Measurements from ENCODE around the gene SCYL1. TPM values are rescaled to one million over a fixed set of nuclear protein-coding genes. Genes with fewer than 3 reads are reported as not detected.

SCYL1 gene
- total RNA-seq, 1 experiment from 2014 or later: 54.7 TPM

GRCh38 chr11:65556470-65557279 lies 31.8 kb downstream of the SCYL1 start:
- H3K79me2 ChIP-seq (ENCODE audit: insufficient read depth, low read length): no peaks in the 10 kb centered on the region
- peaks cover 11% of the 10 kb centered on the region; the same call in 1 of the 2 replicates for H3K4me1 ChIP-seq (ENCODE audit: insufficient read depth, low read length)
- no peak overlapping the region for H3K9ac ChIP-seq (ENCODE audit: extremely low read depth, insufficient read length, low read length)

More at GRCh38 chr11:65556470-65557279, 31.8 kb downstream of the SCYL1 start:
- Histone ChIP-seq H2BK15ac (ENCODE audit: low read depth, low read length) (no peak overlapping the region), H3K79me1 (ENCODE audit: insufficient read depth, low read depth, low read length, poor library complexity, severe bottlenecking) (no peaks in the 10 kb centered on the region), H4K91ac (ENCODE audit: insufficient read length, low read depth, low read length) (no peak overlapping the region), H3K14ac (ENCODE audit: insufficient read depth, low read length) (no peak overlapping the region), H3K9me3 (ENCODE audit: control insufficient read depth, low read depth, low read length) (no peaks in the 10 kb centered on the region), H3K23ac (ENCODE audit: insufficient read length, low read depth, low read length) (no peak overlapping the region), H4K5ac (ENCODE audit: insufficient read length, low read depth, low read length) (no peak overlapping the region), H2AK5ac (ENCODE audit: insufficient read length, low read length) (no peak overlapping the region), H3K23me2 (ENCODE audit: insufficient read length, low read depth, low read length, poor library complexity, severe bottlenecking) (no peaks in the 10 kb centered on the region), H2BK5ac (ENCODE audit: insufficient read length, low read length) (no peak overlapping the region), H3K4me2 (ENCODE audit: insufficient read depth, insufficient read length, low read length) (peak overlapping the region; percentile 28), H2BK120ac (ENCODE audit: low read depth, low read length, poor library complexity, severe bottlenecking) (no peak overlapping the region), H3K18ac (ENCODE audit: insufficient read length, low read depth, low read length) (no peak overlapping the region), H2AFZ (ENCODE audit: low read length) (no peak overlapping the region), H2BK20ac (ENCODE audit: low read depth, low read length, poor library complexity, severe bottlenecking) (no peak overlapping the region), H3T11ph (ENCODE audit: low read length) (no peak overlapping the region), H3K27ac (ENCODE audit: insufficient read length, low read depth, low read length) (no peak overlapping the region), H4K8ac (replicated peaks; ENCODE audit: insufficient read length, low read depth, low read length) (no peak overlapping the region), H3K56ac (ENCODE audit: insufficient read length, low read depth, low read length) (no peak overlapping the region), H3K27me3 (ENCODE audit: insufficient read depth, low read length) (no peaks in the 10 kb centered on the region; the same call in 1 of the 2 replicates), H2BK12ac (ENCODE audit: insufficient read length, low read depth, low read length) (no peak overlapping the region), H4K20me1 (ENCODE audit: control insufficient read depth, insufficient read depth, insufficient read length) (no peaks in the 10 kb centered on the region), H3K4ac (ENCODE audit: low read depth, low read length) (no peak overlapping the region)
- WGBS (ENCODE audit: extremely low coverage, insufficient read length, low lambda C conversion rate): no CpG with 5 or more reads among the region's 12 CpGs
- Mint-ChIP-seq H3K4me3 (peak overlapping the region; percentile 60 to 84), H3K36me3 (ENCODE audit: insufficient read depth in 1 of 3, low read depth in 3 of 3) (no peaks in the 10 kb centered on the region), H3K27me3 (ENCODE audit: low read depth) (peaks cover 53% of the 10 kb centered on the region), H3K4me1 (peaks cover 55 to 70% of the 10 kb centered on the region in 2 experiments), H3K9me3 (no peaks in the 10 kb centered on the region; a peak in 1 of 5 replicates), H3K27ac (no peak overlapping the region)
- no peak for DNase-seq
- TF ChIP-seq CTCF (conservative IDR thresholded peaks at IDR 0.05): no peak
